CD4-positive, alpha-beta T cell treated with Interferon gamma for 1 hour (primary cell): Measurements from ENCODE around the gene CEP152.
"Not testable (repeated sequence)": the region's sequence is repeated elsewhere in the genome, so short reads cannot be mapped to it uniquely, and the experiment has no call there.

Experiments
- DNase-seq: peaks from one replicate; pipeline ENCODE4 v3.0.0-alpha.2; 2020

The CEP152 gene

DNA sequence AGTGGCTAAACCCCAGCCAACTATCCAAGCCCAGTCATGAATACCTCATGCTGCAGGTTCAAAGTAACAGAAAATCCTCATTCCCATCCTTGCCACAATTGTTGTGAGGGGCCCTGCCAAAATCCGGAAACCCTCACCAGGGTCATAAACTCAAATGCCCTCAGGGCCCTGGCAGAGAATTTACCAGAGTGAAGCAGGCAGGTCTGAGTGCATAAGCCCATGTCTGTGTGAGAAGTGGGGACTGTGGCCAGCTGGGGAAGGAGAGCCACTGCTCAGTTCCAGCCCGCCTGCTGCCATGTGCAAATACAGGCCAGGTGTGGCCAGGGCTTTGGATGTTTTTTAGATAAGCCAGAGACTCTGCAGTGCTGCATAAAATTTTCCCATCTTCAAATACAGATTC lies 7.0 kb downstream of the CEP152 start:
- DNase-seq, result no peak

DNA sequence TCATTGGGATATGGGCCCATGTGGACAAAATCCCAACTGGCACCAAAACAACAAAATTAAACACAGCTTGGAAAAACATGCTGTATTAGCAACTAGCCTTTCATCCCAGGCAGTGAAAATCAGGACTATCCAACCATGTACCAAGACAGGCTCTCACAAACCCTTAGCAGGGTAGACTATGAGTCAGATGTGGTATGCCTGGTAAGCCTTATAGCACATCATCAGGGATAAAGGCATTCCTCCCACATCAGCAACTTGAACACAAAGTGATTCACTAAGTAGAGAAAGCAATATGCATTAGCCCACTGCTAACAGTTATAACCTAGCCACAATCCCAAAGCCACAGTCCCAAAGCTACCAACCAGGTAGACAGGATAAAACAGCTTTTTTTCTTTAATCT lies 8.0 kb downstream of the CEP152 start:
- DNase-seq, result no peak

DNA sequence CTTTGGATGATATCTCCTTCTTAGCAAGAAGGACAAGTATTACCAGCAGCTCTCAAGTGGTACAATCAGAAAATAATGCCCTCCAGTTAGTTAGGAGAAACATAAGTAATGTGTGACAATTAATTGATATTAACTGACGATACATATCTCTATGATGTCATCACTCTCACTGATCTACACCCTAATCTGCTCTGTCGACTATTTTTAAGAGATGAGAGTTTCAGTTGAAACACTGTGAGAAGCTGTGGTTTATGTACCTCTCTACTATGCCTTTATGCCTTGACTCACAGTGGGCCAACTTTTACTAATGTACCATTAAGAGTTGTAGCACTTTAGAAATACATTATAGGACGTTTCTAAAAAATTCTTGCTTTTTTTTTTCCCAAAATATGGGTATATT lies 8.6 kb downstream of the CEP152 start:
- DNase-seq, result no peak

DNA sequence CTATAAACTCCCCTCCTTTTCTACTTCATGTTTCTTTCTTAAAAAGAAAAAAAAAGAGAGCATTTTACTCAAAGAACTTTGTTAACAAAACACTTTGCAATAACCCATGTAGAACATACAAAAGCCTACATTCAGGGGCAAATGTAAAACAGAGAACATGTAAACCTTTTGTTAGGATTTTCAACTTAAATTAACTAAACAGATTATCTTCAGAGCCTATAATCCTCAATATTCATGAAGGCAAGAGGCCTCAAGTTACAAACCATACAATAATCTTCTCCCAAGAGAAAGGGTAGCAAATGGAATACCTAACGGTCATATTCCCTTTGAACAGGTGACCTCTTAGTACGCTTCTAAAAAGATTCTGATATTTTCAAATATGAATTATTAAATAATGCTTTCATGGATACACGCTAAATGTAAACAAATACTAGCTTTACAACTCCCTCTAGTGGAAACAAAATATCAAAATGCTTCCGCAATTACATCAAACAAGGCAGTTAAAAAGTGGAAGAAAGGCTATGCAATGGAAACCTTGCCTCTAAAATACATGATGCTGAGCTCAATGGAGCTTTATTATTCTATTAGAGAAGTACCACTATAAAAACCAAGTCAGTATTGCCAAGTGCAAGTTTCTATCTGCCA lies 9.9 kb downstream of the CEP152 start:
- DNase-seq, result no peak

DNA sequence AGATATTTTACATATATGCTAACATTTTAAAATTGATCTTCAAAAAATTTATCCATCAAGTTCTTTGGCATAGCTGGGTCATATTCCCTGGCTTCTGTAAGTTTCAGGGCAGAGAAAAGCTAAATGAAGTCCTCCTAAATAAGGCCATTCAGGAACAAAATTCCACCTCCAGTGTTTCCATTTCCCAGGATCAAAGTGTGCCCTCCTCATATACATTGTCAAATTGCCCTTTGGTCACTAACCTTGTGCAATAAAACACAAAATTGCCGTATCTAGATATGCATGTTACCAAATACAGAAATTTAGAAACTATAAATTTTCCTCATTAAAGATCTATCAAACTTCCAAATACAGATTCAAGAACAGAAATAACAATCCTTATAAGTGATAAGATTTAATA lies 10.6 kb downstream of the CEP152 start:
- DNase-seq, result no peak

DNA sequence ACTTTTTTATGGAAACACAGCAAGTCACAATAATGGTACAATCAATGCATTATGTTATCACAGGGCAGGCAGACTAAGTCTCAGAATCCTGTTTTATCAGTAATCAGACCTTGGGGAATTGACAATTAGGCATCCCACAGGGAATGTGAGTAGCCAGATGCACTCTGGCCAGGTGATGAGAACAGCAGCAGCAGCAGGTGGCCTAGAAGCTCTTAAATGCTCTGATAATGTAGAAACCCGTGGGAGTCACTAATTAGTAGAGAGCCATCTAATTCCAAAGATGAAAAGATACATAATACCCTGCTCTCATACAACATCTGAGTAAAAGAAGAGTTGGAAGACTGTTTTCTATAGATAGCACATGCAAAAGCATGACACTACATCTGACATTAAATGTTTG lies 12.6 kb downstream of the CEP152 start:
- DNase-seq, result no peak

DNA sequence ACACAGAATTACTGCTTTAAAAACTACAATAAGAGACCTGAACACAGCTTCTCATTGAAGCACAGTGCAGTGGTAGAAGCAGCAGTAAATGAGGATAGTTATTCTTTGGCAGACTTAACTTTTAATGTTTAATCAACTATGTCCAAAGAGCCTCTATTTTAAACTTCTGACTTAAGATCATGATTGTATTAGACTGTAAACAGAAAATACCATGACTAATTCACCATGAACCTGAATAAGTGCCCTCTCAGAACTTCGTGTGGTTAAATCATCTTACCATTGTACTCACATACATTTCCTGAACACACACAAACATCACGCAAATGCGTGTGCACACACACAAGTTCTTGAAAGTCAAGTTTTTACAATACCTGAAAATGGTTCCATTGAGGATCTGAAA lies 13.9 kb downstream of the CEP152 start:
- DNase-seq, result no peak

DNA sequence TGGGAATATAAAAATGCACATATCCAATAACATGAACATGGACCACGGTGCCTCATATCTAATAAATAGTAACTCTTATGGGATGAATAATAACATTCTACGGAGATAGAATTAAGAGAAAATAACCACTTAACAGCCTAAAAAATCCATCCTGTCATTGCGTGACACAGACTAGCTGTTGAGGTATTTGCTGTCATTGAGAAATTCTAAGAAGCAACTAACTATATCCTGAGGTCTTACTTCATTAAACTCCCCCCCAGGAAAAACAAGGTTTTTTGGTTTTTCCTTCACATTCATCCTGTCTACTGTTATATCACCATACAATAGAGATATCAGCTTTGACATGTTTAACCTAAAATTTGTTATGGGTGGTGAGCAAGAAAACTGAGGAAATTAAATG lies 14.3 kb downstream of the CEP152 start:
- no peak for DNase-seq

DNA sequence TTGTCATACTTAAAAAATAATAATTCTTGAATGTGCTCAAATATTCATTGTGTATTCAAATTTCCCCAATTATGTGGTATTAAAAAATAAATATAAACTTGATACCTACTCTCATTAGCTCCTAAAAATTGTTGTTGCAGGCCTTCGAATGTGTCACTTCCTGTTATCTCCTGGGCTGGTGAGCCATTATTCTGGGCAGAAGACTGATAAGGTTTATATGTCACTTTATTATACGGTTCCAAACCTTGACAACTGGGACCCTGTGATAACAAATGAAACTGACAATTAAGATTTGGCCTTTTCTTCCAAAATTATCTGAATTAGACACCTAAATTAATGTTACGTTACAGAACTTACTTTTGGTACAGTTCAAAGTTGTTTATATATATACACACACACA lies 15.0 kb downstream of the CEP152 start:
- DNase-seq, result no peak

DNA sequence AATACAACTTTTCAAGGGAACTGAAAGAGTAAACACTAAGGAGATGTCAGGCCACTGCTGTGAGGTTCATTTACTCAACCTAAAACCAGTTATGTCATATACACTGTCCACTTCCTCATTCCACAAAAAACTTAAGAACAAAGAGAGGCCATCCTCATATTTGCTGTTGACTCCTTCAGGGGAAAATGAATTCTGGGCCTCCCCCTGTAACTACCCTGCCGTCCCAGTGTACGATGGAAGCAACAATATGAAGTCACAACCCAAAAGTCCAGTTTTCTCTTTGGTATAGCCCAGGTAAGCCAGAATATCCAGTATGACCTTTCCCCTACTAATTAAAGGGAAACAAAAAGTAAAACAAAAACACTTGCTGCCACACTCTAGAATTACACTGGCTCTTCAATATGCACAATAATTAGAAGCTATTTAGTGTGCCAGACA lies 16.2 kb downstream of the CEP152 start:
- DNase-seq, result no peak

DNA sequence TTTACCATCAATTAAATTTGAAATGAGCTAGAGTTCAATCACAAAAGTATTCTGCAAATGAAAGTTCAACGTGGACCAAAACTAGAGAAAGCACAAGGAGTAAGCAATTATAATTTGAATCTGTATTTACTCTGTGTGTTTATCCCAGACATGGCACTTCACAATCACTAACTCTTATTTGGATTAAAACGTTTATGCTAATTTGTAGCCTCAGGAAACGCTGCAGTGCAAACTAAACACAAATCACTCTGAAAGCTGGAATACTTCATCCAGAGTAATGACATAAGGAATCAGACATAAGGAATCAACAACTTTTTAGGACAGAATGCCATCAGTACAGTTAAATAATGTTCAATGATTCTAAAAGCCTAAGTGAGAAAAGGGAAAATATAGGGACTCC lies 18.5 kb downstream of the CEP152 start:
- DNase-seq, result no peak

DNA sequence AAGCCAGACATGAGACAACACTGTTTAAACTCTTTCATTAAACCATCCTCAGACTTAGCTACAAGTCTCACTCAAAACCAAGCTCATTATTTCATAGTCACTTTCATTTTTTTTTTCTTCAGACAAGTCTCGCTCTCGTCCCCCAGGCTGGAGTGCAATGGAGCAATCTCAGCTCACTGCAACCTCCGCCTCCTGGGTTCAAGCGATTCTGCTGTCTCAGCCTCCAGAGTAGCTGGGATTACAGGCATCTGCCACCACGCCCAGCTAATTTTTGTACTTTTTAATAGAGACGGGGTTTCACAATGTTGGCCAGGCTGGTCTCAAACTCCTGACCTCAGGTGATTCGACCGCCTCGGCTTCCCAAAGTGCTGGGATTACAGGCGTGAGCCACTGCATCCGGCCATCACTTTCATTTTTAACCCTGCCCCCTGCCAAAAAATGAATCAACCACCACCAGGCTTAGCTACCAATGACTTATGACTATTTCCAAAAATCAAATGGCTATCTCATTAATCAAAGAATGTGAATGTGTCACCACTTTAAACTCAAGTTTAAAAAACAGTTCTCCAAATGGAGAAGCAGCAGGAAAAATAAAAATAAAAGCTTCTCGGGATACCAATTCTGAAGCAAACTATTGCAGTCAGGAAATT lies 20.3 kb downstream of the CEP152 start:
- DNase-seq, result not testable (repeated sequence)

DNA sequence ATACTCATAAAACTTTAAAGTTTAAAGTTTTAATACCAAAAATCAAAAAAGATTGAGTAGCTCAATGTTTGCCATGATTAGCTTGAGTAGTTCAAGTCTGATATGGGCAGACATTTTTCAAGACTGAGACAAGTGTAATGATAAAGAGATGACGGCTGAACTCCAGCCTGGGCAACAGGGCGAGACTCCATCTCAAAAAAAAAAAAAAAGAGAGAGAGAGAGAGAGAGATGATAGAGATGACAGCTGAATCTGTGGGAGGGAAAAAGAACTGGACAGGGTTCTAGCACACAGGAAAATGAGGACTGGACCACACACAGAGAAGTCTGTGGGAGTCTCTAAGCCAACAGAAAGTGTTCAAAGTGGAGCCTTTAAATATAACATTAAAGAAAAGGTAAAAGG lies 25.2 kb downstream of the CEP152 start:
- no peak for DNase-seq

DNA sequence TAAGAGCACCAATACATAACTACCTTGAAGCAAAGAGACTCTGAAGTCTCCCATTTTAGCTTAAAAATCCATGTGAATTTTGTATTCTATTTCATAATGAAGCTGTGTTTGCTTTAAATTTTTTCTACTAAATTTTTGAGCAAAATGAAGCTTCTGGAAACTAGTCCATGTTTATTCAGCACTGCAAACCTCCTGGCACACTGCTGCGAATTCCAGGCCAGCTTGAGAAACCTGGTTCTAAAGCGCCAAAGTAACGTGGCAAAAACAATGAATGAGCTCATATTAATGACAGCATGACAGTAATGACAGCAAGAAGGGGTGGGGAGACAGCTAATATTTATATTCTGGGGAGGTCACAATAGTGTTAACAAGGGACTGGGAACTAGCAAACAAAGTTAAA lies 25.7 kb downstream of the CEP152 start:
- DNase-seq, result no peak

DNA sequence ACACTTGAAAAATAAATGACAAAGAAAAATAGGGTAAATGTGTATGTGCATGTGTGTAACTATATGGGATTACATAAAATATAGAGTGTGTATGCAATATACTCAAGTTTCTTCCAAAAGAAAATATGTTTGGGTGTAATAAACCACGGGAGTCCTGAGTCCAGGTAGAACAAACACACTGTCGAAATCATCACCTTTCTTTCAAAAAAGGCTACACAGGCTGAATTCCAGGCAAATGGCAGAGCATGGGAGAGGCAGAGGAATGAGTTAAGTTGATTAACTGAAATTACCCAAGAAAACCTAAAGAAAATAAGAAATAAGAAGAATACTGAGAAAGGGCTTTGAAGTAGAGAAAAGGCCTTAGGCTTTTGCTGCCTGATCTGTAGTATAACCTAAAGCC lies 26.1 kb downstream of the CEP152 start:
- DNase-seq, result no peak

DNA sequence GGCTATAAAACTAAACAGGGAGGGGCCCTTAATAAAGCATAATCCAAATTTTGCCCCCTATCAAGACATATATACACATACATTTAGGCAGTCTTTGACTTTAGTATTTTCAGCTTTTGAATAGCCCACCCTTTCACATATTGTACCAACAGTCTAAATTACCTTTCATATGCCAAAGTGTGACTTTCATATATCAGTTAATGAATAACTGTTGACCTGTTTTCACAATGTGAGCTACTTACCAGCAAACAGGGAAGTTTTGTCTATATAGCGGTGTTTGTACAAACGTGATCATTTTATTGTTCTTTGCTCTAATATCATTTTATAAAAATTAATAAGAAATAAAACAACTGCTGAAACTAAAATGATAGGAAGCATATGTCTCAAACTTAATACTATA lies 28.0 kb downstream of the CEP152 start:
- DNase-seq, result no peak

DNA sequence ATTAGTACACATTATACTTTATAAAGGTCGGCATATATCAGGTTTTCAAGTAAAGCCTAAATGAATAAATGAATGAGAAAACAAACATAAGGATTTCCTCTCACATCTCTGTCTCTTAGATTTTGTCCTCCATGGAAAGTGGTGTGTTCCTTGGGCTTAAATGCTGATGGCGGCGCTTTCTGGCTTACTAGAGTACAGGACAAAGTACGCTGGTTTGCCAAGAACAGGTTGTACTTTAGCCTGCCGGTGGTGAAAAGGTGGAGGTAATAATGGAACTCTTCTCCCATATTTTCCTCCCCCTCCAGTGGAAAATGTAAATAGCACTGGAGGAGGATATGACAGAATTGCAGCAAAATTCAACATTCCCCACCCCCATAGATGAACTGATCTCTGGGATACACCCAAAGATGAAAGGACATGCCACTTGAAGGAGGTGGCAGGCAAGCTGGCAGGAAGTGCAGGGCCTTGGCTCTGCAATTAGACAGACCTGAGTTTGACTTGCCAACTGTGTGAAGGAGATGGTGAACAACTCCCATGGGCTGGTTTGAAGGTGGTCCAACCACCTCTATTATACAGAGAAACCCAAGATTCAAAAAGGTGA lies 29.3 kb downstream of the CEP152 start:
- no peak for DNase-seq

DNA sequence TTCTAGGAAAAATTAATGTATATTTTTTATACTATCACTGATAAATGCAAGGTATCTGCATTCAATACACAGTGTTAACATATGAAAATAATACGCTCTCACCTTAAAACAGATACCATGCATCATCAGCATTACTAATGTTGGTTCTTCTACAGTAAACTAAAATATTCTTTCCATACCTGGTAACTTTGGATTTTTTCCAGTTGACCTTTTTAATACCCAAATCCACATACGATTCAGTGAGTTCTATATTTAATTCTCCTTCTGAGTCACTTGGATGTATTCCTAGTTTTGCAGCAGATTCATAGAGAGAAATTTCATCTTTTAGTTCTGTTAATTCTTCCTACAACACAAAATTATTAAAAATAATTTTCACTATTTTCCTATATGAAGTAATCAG lies 29.9 kb downstream of the CEP152 start:
- DNase-seq, result no peak

DNA sequence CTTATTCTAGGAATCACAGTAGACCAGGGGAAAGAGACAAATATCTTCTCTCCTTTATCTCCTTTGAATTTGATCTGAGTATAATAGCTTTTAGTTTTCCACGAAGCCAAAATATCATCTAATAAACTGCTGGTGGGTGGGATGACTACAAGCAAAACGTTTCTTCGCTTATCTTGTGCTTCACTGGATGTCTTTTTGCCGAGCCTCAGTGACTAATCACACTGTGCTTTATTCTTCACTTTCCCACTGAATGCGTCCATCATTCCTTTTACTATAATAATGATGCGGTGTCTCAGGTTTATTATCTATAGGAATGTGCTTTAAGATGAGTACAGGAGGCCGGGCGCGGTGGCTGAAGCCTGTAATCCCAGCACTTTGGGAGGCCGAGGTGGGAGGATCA lies 32.5 kb downstream of the CEP152 start:
- no peak for DNase-seq

DNA sequence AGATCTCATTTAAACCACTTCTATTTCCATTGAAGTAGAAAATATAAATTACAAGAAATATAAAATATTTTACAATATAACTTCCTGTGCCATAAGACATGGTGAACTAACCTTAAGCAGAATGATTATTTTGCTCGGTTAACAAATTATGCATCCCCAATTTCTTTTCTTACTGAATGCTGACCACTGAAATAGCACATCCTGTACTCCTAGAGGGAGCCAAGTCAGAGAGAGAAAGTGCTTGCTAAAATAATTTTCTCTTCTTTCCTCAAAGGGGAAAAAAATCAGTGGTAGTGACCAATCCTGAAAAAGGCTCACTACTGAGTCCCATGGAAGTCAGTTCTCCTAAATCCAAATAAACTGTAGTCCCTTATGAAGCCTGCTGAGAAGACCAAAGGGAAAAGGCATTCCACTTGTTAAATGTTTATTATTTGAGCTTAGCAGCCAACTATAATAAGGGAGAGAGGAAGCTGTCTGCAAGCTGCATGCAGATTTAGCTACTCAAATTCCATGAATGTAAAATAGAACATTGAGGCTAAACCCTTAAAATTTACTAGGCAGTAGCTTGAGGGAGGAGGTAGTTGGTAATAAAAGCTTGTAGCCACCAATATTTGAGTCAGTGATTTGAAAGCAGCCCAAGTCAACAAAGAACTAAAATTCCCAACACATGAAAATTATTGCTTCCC lies 33.1 kb downstream of the CEP152 start:
- DNase-seq, result no peak

DNA sequence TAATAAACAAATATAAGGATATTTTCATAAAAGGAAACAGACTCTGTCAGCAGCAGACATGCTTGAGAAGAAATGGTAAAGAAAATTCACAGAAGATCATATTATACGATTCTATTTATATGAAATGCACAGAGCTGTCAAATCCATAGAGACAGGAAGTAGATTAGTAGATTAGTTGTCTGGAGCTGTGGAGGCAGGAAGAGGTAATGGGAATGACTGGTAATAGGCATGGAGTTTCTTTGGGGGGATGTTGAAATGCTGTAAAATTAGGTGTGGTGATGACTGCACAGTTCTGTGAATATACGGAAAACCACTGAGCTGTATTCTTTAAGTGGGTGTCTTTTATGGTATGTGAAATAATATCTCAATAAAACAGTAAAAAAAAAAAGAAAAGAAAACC lies 35.3 kb downstream of the CEP152 start:
- DNase-seq, result no peak

DNA sequence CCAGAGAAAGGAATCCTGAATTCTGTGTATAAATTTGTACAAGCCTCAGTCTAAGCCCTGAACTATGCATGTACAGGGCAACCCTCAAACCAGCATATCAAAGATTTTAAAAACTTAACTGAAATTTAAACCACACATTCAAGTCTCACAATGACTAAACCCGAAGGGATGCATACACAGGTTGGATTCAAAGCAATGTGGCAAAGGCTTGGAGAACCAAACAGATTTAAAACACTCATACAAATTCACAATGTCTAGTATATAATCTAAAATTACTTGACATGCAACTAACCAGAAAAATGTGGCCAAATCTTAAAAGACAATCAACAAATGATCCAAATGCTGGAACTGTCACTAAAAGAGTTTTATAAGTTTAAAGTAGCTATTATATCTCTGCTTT lies 36.4 kb downstream of the CEP152 start:
- DNase-seq, result no peak

DNA sequence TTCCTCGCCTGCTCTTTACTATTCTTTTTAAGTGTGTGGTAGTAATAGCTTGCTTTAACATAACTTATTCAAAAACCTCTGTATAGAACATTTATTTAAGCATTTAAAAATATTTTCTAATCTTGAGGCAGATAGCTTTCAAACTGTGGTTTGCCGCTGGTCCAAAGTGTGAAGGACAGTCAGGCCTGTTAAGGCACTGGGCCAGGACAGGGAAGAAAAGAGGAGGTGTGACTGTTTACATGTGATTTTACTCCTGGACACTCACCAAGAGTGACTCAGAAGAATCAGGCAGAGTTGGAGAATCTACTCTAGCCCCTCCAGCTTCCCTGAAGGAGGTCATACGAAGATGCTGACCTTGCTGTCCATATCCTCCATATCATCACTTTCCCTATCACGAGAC lies 44.7 kb downstream of the CEP152 start:
- no peak for DNase-seq

DNA sequence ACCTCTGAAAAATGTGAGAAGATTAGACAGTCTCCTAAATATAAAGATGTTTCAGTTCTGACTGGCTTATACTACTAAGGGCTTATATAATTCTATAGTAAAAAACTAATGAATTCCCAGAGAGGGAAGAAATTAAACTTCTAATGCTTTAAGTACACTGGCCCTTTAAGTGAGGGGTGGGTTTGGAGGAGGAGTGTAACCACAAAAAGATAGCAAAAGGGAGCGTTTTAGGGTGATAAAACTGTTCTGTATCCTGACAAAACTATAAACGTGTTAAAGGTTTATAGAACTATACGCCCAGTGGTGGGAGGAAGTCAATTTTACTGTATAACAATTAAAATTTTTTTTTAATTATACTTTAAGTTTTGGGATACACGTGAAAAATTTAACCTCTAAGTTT lies 45.8 kb downstream of the CEP152 start:
- no peak for DNase-seq
